ENCODE measurements around the gene RBM26.

The RBM26 gene

GRCh38 chr13:79393564-79394249, 12.3 kb downstream of the RBM26 start:
- Histone ChIP-seq H3K4me2 (ENCODE audit: low read length) (no peak overlapping the region), H3K27ac (no peak overlapping the region), H3K9me3 (ENCODE audit: control insufficient read depth, low read length) (no peaks in the 10 kb centered on the region), H3K4me1 (peaks cover 5% of the 10 kb centered on the region), H3K9ac (no peak overlapping the region), H2AFZ (no peak overlapping the region), H3K79me2 (peaks cover 28% of the 10 kb centered on the region), H3K36me3 (ENCODE audit: control insufficient read depth, insufficient read depth, low read length) (no peaks in the 10 kb centered on the region), H3K4me3 (ENCODE audit: low read depth, low read length) (no peak overlapping the region), H3K27me3 (ENCODE audit: control insufficient read depth, insufficient read depth, low read length) (no peaks in the 10 kb centered on the region)
- TF ChIP-seq CTCF (IDR thresholded peaks at IDR 0.05) = no peak

GRCh38 chr13:79392882-79393563, 13.0 kb downstream of the RBM26 start:
- no peak overlapping the region for H3K4me3 ChIP-seq (ENCODE audit: low read depth, low read length)

GRCh38 chr13:79389026-79389425, 17.0 kb downstream of the RBM26 start:
- Histone ChIP-seq H3K4me3 (ENCODE audit: low read depth, low read length) (no peak overlapping the region), H3K36me3 (ENCODE audit: control insufficient read depth, insufficient read depth, low read length) (no peaks in the 10 kb centered on the region), H3K79me2 (peaks cover 19% of the 10 kb centered on the region), H3K9ac (no peak overlapping the region), H3K27me3 (ENCODE audit: control insufficient read depth, insufficient read depth, low read length) (no peaks in the 10 kb centered on the region), H3K4me1 (peaks cover 5% of the 10 kb centered on the region), H3K27ac (no peak overlapping the region), H2AFZ (no peak overlapping the region), H3K9me3 (ENCODE audit: control insufficient read depth, low read length) (no peaks in the 10 kb centered on the region), H3K4me2 (ENCODE audit: low read length) (no peak overlapping the region)
- TF ChIP-seq CTCF (IDR thresholded peaks at IDR 0.05) = no peak

More at GRCh38 chr13:79392882-79393563, 13.0 kb downstream of the RBM26 start:
- H3K36me3 ChIP-seq (ENCODE audit: control insufficient read depth, insufficient read depth, low read length) = no peaks in the 10 kb centered on the region
- H3K27ac ChIP-seq = no peak overlapping the region
- peaks cover 28% of the 10 kb centered on the region for H3K79me2 ChIP-seq
- H3K27me3 ChIP-seq (ENCODE audit: control insufficient read depth, insufficient read depth, low read length) = no peaks in the 10 kb centered on the region
- H3K4me2 ChIP-seq (ENCODE audit: low read length) = no peak overlapping the region
- TF ChIP-seq CTCF (IDR thresholded peaks at IDR 0.05) = no peak
- H3K9ac ChIP-seq = no peak overlapping the region
- no peaks in the 10 kb centered on the region for H3K9me3 ChIP-seq (ENCODE audit: control insufficient read depth, low read length)
- H3K4me1 ChIP-seq = peaks cover 5% of the 10 kb centered on the region
- no peak overlapping the region for H2AFZ ChIP-seq

GRCh38 chr13:79387853-79388252, 18.2 kb downstream of the RBM26 start:
- Histone ChIP-seq H3K79me2 (peaks cover 16% of the 10 kb centered on the region), H3K9ac (no peak overlapping the region), H3K4me3 (ENCODE audit: low read depth, low read length) (no peak overlapping the region), H3K27me3 (ENCODE audit: control insufficient read depth, insufficient read depth, low read length) (no peaks in the 10 kb centered on the region), H3K27ac (no peak overlapping the region), H3K36me3 (ENCODE audit: control insufficient read depth, insufficient read depth, low read length) (no peaks in the 10 kb centered on the region), H3K4me2 (ENCODE audit: low read length) (no peak overlapping the region), H2AFZ (no peak overlapping the region), H3K9me3 (ENCODE audit: control insufficient read depth, low read length) (no peaks in the 10 kb centered on the region), H3K4me1 (peaks cover under 1% of the 10 kb centered on the region)
- no peak for TF ChIP-seq CTCF (IDR thresholded peaks at IDR 0.05)
